Sigmoid colon (tissue), 7 donors: ENCODE measurements around the gene ATP6V0B. TPM values are rescaled to one million over a fixed set of nuclear protein-coding genes. Genes with fewer than 3 reads are reported as not detected.
A peak's percentile ranks its signal among the peaks of the same experiment; 100 is the strongest.

ENCODE experiments used
- DNase-seq: peaks from one replicate; pipeline ENCODE4 v3.0.0-alpha.2; 2019
- H3K27ac ChIP-seq, 4 donors: fragments of 200-600 bp; sonication (generic); one replicate each; pipeline ENCODE4 v1.5.1; 2016 to 2019; ENCODE audit warnings: mild to moderate bottlenecking in 1 of 4
- H3K27me3 ChIP-seq, 3 donors: fragments of 200-600 bp; sonication (generic); one replicate each; pipeline ENCODE4 v1.5.1; 2019; ENCODE audit warnings: mild to moderate bottlenecking in 1 of 3
- H3K36me3 ChIP-seq, 4 donors: fragments of 200-600 bp; sonication (generic); one replicate each; pipeline ENCODE4 v1.5.1; 2016 to 2019
- H3K4me1 ChIP-seq, 4 donors: fragments of 200-600 bp; sonication (generic); one replicate each; pipeline ENCODE4 v1.5.1; 2017 to 2019
- H3K4me3 ChIP-seq, 4 donors: fragments of 200-600 bp; sonication (generic); one replicate each; pipeline ENCODE4 v1.5.1; 2017 to 2019; ENCODE audit warnings: mild to moderate bottlenecking in 2 of 4, moderate library complexity in 1 of 4
- H3K9me3 ChIP-seq, 4 donors: fragments of 200-600 bp in 3 of 4; sonication (generic) in 3 of 4; one replicate each; pipeline versions ENCODE4 v1.5.1 to v1.6.1; 2013 to 2019
- CTCF ChIP-seq, 4 experiments: fragments of 450-650 bp in 3 of 4; fragments of 200-600 bp in 1 of 4; IDR thresholded peaks; one replicate each; pipeline ENCODE4 v1.5.1; 2016 to 2019; ENCODE audit warnings: antibody characterized with exemption in 4 of 4, mild to moderate bottlenecking in 3 of 4, moderate library complexity in 2 of 4
- EP300 ChIP-seq, 4 donors: sonication (generic); formaldehyde crosslinking; IDR thresholded peaks; one replicate each; pipeline ENCODE4 v1.6.1; 2017; ENCODE audit warnings: antibody characterized with exemption in 4 of 4
- POLR2A ChIP-seq, 2 donors: fragments of 450-650 bp; IDR thresholded peaks; one replicate each; pipeline ENCODE4 v1.6.1; 2016; ENCODE audit warnings: antibody characterized with exemption in 2 of 2, mild to moderate bottlenecking in 2 of 2, moderate library complexity in 2 of 2
- POLR2AphosphoS5 ChIP-seq, 4 donors: sonication (generic); formaldehyde crosslinking; IDR thresholded peaks; one replicate each; pipeline ENCODE4 v1.6.1; 2017; ENCODE audit warnings: antibody characterized with exemption in 4 of 4
- WGBS, 2 donors: extraction: QIAGEN DNeasy Blood & Tissue Kit; methylation state at CpG; one replicate each; pipeline ENCODE4 v1.1.7; 2013; 5-methylcytosine and 5-hydroxymethylcytosine counted together
- intact Hi-C: fragments of 100-400 bp; cut with DNase I; formaldehyde crosslinking; loops from one replicate; pipeline ENCODE4 v1.15.1; 2023
- polyA plus RNA-seq, 3 donors: library from polyadenylated mRNA; stranded (reverse); fragments of 200-250 nt; gene quantifications; one replicate each; pipeline ENCODE4 v1.2.3, GENCODE V29; 2013
- total RNA-seq, 4 donors: library from RNA; depleted of rRNA; stranded (reverse); fragments of >200 nt; gene quantifications; one replicate each; pipeline ENCODE4 v1.1.0, GENCODE V29; 2016
- donor health status: healthy with polysubstance abuse.
- donor health status: Bipolar disorder and iron deficiency.
- donor health status: healthy.

Gene ATP6V0B
- total RNA-seq (100 to 1,000 TPM in 3 of 4 donors, 10 to 100 TPM in 1; 67.9 to 152 (median 128) TPM), polyA plus RNA-seq (100 to 1,000 TPM; 108 to 286 (median 129) TPM)

DNA sequence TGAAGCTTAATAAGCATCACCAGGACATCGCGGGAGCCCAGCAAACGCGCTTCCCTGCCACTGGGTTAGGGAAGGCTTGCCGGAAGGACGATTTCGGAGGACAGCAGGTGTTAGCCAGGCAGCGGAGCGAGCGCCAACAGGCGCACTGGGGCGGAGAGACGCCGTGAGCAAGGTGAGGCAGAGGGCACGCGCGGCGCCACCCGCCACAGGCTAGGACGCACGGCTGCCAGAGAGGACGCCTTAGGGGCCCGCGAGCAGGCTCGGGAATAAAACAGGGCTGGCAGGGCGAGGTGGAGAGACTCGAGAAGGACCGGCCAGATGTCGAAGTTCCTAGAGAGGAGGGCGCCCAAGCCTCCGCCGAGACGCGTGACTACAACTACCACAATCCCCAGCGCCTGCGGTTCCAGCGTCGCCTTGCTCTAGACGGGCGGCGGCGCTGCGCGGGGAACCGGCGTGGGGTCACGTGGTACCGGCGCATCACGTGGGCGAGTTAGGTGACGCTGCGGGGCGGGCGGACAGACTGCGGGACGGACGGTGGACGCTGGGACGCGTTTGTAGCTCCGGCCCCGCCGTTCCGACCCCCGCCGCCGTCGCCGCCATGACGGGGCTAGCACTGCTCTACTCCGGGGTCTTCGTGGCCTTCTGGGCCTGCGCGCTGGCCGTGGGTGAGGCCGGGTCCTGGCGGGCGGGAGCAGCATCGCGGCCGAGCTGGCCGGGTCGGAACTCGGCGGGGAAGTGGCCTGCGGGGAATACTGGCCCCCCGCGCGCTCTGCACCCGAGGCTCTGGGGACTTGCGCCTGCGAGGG lies at the start of gene ATP6V0B:
ATP6V0B (plus strand) TSS at position 518 of the 806 bp plus-strand sequence; CDS start at position 599, 81 bp downstream.
- no peaks in the 10 kb centered on the region for H3K27me3 ChIP-seq
- WGBS, 2 donors = 0% methylated on average over 93 of the region's 93 CpGs
- peaks cover 0 to 65% (median 45%) of the 10 kb centered on the region in 4 donors for H3K4me1 ChIP-seq
- H3K9me3 ChIP-seq = no peaks in the 10 kb centered on the region
- intact Hi-C loops = no loop called here
- peak; percentile 95 to 99 (median 98) for TF ChIP-seq POLR2AphosphoS5 (IDR thresholded peaks at IDR 0.05)
- TF ChIP-seq POLR2A (IDR thresholded peaks at IDR 0.05) = peak; percentile 88 to 95
- peak in 1 of 4 donors; percentile 71 for TF ChIP-seq EP300 (IDR thresholded peaks at IDR 0.05)
- peak; percentile 5 to 38 (median 32) for TF ChIP-seq CTCF (IDR thresholded peaks at IDR 0.05)
- peak within 1 kb of the TSS; percentile 82 to 94 (median 90) for H3K4me3 ChIP-seq
- peaks cover 0 to 31% (median 18%) of the 10 kb centered on the region in 4 donors for H3K36me3 ChIP-seq
- H3K27ac ChIP-seq = peak within 1 kb of the TSS; percentile 91 to 97 (median 96)
- peak; percentile 98 for DNase-seq

GRCh38 chr1:43925846-43926245 lies 48.9 kb upstream of the ATP6V0B start:
- WGBS, 2 donors = 91 to 94% methylated on average over 9 of the region's 9 CpGs
- TF ChIP-seq EP300 (IDR thresholded peaks at IDR 0.05) (no peak), CTCF (IDR thresholded peaks at IDR 0.05) (no peak), POLR2A (IDR thresholded peaks at IDR 0.05) (no peak), POLR2AphosphoS5 (IDR thresholded peaks at IDR 0.05) (no peak)
- H3K4me1 ChIP-seq = no peaks in the 10 kb centered on the region
- no peaks in the 10 kb centered on the region for H3K9me3 ChIP-seq
- no peaks in the 10 kb centered on the region for H3K27me3 ChIP-seq
- H3K36me3 ChIP-seq = peaks cover 0 to 21% (median 4%) of the 10 kb centered on the region in 4 donors
- intact Hi-C loops = no loop called here
- no peak overlapping the region for H3K4me3 ChIP-seq
- DNase-seq = no peak
- H3K27ac ChIP-seq = no peak overlapping the region

DNA sequence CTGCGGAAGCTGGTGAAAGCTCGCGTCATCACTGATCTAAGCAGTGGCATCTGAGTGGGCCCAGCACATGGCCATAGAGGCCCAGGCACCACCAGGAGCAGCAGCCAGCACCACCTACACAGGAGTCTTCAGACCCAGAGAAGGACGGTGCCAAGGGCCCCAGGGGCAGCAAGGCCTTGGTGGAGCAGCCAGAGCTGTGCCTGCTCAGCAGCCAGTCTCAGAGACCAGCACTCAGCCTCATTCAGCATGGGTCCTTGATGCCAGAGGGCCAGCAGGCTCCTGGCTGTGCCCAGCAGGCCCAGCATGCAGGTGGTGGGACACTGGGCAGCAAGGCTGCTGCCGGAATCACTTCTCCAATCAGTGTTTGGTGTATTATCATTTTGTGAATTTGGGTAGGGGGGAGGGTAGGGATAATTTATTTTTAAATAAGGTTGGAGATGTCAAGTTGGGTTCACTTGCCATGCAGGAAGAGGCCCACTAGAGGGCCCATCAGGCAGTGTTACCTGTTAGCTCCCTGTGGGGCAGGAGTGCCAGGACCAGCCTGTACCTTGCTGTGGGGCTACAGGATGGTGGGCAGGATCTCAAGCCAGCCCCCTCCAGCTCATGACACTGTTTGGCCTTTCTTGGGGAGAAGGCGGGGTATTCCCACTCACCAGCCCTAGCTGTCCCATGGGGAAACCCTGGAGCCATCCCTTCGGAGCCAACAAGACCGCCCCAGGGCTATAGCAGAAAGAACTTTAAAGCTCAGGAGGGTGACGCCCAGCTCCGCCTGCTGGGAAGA lies 44.4 kb upstream of the ATP6V0B start:
- TF ChIP-seq EP300 (IDR thresholded peaks at IDR 0.05) (no peak), CTCF (IDR thresholded peaks at IDR 0.05) (peak in 1 of 4 experiments; percentile 20)
- intact Hi-C loops = no loop called here
- Histone ChIP-seq H3K27ac (no peak overlapping the region), H3K36me3 (peaks cover 0 to 7% (median 2%) of the 10 kb centered on the region in 4 donors), H3K9me3 (no peaks in the 10 kb centered on the region), H3K27me3 (peaks cover 0 to 17% (median 0%) of the 10 kb centered on the region in 3 donors), H3K4me3 (no peak overlapping the region), H3K4me1 (peaks cover 0 to 26% (median 24%) of the 10 kb centered on the region in 4 donors)
- DNase-seq = peak; percentile 51
- WGBS, 2 donors = 95% methylated on average over 10 of the region's 10 CpGs

DNA sequence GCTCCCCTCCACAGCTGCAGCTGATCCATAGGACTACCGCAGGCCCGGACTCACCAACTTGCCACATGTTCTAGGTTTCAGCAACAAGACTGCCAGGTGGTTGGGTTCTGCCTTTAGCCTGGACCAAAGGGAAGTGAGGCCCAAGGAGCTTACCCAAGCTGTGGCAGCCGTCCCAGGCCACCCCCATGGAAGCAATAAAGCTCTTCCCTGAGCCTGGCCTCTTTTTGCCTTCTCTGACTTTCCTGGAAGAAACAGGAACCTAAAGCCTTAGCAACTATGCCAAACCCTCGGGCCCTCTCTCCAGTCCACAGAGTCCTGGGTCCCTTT lies 43.8 kb upstream of the ATP6V0B start:
- H3K27ac ChIP-seq = no peak overlapping the region
- peaks cover 0 to 17% (median 0%) of the 10 kb centered on the region in 3 donors for H3K27me3 ChIP-seq
- no peak overlapping the region for H3K4me3 ChIP-seq
- peak; percentile 48 for DNase-seq
- 75 to 82% methylated on average over 4 of the region's 4 CpGs for WGBS, 2 donors
- peaks cover 0 to 7% (median 2%) of the 10 kb centered on the region in 4 donors for H3K36me3 ChIP-seq
- peaks cover 0 to 32% (median 29%) of the 10 kb centered on the region in 4 donors for H3K4me1 ChIP-seq
- no peaks in the 10 kb centered on the region for H3K9me3 ChIP-seq
- intact Hi-C loops = no loop called here
- TF ChIP-seq EP300 (IDR thresholded peaks at IDR 0.05) = no peak
- TF ChIP-seq POLR2A (IDR thresholded peaks at IDR 0.05) = no peak
- TF ChIP-seq CTCF (IDR thresholded peaks at IDR 0.05) = no peak
- no peak for TF ChIP-seq POLR2AphosphoS5 (IDR thresholded peaks at IDR 0.05)
